ENCODE results near the gene COA5.
A peak's percentile ranks its signal among the peaks of the same experiment; 100 is the strongest.
"Not testable (repeated sequence)": the region's sequence is repeated elsewhere in the genome, so short reads cannot be mapped to it uniquely, and the experiment has no call there.

The COA5 gene

DNA sequence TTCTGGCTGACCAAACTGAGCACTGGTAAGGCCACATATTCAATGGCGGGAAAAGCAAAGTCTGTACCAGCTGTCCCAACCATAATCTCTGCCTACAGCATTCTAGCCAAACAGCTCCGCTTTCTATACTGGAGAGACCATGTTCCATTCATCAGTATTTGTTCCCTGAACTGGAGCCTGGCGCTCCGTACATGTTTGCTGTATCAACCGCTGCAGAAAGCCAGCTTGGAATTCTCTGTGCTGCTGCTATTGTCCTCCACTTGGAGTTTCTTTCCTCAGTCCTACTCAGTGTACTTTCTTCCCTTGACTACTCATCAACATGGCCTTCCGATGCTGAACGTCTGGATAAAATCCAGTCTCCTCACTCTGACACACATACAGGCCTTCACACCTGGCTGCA is 1.9 kb downstream of the COA5 start:
- no peak for DNase-seq

DNA sequence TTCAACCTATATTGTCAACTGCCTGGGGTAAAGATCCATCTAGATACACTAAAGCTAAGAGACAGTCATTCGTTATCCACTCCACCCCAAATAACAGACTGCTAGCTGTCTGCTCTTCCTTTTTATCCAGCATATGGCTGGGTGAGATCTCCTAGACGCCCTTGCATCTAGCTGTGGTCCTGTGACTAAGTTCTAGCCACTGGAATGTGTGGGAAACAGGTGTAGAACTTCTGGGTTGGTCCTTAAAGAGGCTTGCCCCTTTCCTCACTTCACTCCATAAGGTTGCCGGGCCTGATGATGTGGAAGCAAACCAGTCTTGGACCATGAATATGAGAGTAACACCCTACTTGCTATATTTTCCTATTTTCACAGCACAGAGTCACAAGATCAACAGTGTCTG is 3.2 kb downstream of the COA5 start:
- no peak for DNase-seq

DNA sequence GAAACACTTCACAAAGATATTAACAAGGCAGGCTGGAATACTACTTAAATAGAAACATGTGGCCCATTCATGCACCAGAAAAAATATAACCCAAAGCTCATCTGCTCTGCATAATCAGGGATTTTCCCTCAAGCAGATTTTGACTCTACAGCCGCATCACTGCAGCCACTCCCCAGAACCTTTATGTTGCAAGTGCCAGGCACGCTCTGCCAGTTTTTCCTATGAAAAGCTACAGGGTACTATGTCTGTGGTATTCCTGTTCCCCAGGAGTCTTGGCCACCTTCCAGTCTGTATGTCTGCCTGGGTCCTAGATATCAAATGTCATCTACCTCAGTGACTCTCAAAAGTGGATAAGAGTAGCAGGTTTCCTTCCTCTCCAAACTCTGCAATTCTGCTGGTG is 3.8 kb downstream of the COA5 start:
- DNase-seq, result no peak

DNA sequence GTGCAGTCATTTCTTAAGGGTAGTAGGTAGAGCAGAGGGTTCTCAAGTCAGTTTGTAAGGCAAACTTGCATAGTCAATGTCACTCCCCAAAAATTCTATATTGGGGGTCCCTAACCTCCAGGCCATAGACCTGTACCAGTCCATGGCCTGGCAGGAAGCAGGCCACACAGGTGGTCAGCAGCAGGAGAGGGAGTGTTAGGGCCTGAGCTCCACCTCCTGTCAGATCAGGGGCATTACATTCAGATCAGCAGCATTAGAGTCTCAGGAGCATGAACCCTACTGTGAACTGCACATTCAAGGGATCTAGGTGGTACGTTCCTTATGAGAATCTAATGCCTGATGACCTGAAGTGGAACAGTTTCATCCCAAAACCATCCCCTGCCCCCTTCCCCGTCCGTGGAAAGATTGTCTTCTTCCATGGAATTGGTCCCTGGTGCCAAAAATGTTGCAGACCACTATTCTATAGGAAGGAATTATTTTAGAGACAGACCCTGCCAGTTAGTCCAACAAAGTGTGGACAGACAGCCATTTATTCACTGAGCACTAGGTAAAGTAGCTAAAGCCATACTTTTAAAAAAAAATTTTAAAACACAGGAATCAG is 6.7 kb downstream of the COA5 start:
- DNase-seq, result peak in 1 of 5 experiments; percentile 38

DNA sequence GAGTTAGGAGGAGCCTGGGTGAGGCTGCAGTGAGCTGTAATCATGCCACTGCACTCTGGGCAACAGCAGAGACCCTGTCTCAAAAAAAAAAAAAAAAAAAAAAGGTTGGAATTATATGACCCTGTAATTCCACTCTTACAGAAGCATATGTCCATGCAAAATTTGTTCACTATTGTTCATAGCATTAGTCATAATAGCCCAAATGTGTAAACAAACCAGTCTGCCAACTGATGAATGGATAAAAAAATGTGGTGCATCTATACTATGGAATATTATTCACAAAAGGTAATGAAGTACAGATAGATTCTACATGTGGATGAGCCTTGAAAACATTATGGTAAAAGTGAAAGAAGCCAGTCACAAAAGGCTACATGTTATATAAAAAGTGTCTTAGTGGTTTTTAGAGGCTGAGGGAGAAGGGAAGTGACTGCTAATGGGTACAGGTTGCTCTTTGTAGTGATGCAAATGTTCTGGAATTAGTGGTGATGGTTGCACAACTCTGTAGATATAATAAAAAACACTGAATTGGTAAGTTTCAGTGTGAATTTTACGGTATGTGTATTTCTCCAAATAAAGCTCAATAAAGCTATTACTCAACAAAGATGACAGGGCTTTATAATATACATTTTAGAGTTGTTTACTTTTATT is 9.4 kb downstream of the COA5 start:
- DNase-seq, result no peak

DNA sequence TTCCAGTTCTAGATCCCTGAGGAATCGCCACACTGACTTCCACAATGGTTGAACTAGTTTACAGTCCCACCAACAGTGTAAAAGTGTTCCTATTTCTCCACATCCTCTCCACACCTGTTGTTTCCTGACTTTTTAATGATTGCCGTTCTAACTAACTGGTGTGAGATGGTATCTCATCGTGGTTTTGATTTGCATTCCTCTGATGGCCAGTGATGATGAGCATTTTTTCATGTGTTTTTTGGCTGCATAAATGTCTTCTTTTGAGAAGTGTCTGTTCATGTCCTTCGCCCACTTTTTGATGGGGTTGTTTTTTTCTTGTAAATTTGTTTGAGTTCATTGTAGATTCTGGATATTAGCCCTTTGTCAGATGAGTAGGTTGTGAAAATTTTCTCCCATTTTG is 13.6 kb downstream of the COA5 start:
- not testable (repeated sequence) for DNase-seq

DNA sequence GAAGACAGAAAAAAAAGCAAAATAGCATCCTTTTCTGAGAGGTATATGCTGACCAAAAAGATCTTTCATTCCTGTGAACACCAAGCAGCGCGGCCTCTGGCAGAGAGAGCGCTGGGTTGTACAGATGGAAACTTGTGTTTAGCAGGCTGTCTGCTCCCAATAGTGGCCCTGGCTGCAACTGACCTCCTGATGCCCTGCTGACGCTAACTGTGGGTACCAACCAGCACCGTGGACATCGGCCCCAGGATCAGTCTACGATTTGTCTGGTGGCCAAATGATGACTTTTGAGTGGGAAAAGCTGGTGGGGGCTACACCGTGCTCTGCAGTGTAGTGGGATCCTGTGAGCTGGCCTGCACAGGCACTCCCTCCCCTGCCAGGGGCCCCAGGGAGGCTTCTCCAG is 15.7 kb downstream of the COA5 start:
- DNase-seq, result no peak

DNA sequence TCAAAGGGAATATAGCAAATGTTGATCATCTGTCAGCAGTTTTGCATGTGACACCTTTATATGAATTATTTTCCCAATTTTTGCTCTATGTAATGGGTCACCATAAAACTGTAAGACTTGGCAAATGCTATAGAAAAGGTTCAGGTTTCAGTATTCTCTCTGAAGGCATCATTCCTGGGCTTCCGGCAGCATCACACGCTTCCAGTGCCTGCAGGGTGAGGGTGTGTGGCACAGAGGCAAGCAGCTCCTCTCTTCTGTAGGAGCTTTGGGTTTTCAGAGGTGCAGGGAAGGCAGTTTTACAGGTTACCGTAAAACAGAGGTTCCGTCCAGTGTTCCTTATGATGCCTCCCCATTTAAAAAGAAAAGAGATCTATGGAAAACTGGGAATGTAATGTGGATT is 18.8 kb downstream of the COA5 start:
- no peak for DNase-seq

DNA sequence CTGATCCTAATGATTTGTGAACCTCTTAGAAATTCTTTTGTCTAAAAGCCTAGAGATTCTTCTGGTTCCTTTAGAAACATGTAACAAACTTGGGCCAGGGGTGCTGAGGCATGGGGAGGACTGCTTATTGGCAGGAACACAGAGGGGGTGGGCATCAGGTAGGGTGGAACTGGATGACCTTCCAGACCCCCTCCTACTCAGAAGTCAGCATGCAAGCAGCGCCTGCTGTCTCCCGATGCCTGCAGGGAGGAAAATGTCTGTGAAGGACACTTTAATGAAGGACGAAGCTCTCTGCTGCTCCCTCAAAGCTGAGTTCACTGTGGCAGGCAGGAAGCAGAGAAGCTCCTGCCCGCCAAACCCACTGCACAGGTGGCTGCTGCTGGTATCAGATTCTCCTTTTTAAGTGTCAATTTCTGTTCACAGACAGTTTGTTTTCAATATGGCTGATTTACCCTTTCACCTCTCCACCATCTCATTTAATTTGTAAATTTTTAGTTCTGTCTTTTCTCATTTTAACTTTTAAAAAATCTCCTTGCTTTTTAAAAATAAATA is 19.4 kb downstream of the COA5 start:
- peak in 1 of 5 experiments; percentile 48 for DNase-seq

DNA sequence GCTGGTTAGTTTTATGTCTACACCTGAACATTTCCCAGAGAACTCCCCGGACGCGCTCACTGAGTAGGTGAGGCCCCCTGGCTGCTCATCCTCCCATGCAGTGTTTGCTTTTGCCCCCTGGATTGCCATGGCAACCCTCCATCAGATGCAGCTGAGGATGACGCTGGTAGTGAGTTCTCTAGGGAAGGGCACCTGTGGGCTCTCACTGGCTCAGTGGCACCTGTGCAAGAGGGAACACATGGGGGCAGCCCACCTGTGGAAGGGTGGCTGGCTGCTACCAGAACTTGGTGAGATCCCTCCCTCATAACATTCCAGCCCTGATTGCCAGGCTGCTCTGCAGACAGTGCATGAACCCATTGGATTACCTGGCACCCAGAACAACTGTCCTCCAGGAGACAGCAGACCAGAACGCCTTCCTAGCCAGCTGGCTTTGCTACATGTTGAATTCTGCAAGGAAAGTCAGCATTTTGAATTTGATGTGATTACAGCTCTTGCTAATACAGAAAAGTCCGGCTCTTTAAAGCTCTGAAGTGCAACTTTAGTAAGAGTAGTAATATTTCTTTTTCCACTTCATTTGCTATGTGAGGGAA is 21.7 kb downstream of the COA5 start:
- DNase-seq, result no peak

DNA sequence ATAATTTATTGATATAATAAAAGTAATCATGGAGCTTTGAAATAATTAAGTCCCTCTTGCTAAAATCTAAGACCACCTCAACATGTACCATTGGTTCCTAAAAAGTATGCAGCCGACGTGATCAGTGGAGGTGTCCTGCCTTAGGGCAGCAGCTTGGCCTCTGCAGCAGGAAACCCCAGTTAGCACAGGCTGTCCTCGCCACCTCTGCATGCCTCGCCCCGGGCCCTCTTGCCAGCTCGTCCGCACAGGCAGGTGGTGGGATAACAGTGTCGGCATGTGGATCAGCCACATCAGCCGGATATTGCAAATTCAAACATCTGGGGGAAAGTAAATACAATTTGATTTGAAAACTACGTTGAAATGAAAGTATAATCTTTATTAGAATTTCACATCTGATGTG is 22.9 kb downstream of the COA5 start:
- no peak for DNase-seq

DNA sequence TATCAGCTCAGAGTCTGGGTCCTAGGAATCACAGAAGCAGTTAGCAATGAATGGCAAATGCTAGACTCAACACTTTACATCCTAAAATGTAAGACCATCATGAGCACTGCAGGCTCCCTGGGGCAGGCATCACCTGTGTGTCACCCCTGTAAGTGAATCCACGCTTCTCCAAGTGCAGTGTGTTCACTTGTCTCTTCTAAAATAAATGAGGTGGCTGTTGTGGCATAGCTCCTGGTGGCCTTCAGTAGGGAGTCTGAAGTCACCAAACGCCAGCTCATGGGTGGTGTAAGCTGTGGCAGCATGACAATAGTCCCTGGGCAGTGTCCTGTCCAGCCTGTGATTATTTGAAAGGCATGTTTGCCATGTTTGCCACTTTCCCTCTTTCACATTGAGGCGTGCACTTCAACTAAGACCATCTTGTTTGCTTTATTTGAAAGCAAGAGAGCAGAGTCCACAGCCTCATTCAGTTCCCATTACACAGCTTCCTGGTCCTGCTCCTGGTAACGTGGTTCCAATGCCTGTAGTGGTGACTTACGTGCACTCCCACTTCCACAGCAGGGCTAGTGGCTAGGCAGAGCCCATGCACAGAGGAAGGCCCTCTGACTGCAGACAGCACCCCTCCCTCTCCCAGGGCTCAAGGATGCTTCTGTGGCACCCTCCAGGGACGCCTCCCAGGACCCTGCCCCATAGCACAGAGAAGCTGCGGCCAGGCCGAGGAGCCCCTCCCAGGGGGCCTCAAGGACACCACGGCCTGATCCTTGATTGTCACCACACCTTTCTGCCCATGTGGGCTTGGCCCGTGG is 24.3 kb downstream of the COA5 start:
- no peak for DNase-seq

DNA sequence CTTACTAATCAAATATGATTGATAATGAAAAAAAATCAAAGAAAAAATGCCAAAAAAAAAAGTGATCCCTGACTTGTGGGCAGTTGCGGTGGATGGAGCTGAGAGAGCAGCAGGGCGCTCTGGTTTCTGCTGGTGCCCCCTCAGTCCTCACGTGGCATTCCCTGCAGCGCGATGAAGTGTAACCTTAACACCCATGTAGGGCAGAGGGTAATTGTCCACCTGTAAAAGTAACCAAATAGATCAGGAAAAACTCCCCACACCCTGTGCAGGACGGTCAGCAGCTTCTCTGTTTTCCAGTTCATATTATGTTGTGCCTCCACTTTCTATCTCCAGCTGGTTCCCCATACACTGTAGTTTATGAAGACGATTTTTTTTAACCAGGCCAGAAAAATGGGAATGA is 25.0 kb downstream of the COA5 start:
- DNase-seq, result no peak

DNA sequence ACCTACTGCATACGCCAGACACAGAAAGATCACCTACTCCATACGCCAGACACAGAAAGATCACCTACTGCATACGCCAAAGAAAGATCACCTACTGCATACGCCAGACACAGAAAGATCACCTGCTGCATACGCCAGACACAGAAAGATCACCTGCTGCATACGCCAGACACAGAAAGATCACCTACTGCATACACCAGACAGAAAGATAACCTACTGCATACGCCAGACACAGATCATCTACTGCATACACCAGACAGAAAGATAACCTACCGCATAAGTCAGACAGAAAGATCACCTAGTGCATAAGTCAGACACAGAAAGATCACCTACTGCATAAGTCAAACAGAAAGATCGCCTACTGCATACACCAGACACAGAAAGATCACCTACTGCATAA is 25.8 kb downstream of the COA5 start:
- DNase-seq, result no peak

DNA sequence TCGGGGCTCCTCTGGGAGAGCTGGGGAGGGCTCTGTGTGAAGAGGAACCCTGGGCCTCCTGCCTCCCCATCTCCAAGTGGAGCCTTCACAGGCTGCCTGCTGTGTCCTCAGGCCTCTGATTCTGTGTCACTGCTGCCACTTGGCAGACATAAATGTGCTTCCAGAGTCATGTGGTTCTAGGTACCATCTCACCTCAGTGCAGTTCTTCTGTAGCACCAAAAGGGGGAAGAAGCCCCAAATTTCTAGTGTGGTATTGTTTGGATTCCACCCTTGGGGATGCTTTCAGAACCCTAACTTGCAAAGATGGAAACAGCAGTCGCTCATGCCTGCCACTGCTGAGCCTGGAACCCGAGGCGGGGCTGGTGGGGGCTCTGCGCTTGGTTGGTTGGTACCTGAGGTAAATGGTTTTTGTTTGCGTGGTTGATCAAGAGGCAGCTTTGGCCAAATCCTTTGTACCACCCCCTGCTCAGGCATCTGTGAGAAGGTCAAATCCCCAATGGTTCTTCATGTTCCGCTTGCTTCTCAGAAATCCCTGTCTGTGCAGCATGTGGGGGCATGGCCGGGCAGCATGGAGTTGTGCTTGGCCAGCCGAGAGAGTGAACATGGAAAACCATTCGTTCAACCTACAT is 27.5 kb downstream of the COA5 start:
- DNase-seq, result no peak

DNA sequence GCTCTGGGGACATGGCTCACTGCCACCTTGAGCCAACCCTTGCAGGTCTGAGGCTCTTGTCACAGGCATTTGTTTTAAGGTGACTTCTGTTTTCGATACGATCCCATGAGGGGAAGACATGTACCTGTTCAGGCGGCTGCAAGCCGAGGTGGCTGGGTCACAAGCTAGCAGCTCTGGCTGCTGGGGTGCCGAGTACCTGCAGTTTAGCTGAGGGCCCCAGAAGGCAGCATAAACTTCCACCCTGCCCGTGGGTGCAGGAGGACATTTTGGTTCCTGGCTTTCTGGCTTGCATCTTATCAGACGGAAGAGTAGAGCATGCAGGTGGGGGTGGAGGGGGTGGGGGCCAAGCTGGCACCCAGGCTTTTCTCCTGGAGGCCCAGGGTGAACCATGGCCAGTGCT is 28.4 kb downstream of the COA5 start:
- no peak for DNase-seq

DNA sequence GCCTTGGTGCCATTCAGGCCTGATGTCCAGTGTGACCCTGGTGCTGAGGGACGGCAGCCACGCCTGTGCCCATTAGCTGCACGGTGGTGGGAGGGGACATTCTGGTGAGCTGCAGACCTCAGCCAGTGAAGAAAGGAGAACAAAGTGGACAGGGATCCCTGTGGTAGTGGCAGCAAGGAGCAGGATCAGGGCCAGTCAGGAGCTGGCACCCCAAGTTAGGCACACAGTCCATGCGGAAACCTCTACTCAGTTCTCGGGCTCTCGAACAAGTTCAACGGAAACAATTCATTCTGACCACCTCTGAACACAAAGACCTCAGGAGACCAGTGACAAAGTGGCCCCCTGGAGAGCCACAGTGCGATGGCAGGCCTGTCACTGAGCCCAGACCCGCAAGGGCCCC is 30.1 kb downstream of the COA5 start:
- no peak for DNase-seq

DNA sequence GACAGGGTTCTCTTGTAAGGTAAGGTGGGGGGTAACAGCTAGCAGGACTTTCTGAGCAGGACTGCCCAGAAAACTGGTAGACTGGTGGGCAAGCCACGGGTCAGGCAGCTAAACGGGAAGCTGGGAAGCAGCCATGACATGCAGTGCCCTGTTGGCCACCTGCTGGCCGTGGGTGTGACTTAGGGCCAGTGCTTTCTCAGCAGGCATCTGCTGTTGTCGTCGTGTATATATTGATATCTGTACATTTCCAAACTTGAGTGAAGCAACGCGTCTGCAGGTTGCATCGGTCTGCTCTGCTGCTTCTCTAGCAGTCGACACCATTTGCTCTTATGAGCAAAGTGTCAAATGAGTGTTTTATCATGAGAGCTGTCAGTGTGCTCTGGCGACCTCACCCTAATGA is 31.0 kb downstream of the COA5 start:
- no peak for DNase-seq

DNA sequence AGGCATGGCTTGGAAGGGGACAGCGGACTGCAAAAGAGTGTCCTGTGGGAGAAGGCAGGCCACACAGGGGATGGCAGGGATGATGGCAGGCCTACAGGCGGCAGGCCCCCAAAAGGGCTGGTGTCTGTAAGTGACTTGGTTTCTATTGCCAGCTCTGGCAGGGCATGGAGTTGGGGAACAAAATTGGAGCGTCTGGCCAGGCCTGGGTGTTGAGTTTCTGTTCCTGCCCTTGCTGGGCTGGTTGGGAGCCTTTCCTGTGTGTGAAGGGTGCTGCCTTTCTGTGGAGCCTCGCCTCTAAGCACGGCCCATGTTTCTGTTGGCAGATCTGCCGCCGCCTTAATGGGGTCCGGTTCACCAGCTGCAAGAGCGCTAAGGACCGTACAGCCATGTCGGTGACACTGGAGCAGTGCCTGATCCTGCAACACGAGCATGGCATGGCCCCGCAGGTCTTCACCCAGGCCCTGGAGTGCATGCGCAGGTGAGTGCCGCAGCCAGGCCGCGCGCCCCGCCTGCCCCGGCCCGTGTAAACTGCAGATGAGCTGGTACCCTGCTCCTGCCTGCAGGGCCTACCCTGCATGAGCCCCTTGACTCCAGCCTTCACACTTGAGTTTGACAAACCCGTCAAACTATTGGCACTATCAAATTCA is 31.5 kb downstream of the COA5 start:
- DNase-seq, result no peak

DNA sequence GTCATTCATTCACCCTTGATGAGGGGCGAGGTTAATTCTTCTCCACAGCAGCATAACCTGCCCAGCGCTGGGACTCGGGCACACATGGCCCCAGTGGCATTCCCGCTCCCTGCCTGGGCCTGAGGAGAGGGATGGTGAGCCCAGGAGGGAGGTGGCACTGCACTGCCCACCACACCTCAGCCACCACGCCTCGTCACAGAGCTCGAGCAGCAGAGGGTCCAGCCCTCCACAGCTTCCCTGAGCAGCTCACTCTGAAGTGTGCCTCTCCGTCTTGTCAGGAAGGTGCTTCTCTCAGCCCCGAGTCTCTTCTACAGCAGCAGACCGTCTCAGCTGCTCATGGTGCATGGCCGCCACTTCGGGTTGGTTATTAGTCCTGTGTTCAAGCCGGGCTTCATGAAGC is 34.9 kb downstream of the COA5 start:
- no peak for DNase-seq

DNA sequence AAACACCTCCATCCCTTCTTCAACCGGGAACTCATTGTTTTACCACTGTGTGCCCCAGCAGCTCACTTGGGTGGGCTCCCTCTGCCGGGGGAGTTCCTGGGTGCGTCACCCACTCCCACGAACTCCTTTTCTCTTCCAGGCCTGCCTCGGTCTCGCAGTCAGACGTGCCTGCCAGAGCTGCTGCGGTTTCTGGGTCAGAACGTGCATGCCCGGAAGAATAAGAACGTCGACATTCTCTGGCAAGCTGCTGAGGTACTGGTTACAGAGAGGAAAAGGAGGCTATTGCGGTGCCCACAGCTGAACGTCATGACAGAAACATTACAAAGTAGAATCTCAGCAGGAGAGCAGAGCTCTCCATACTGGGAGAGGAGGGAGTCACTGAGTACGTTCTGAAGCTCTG is 35.6 kb downstream of the COA5 start:
- no peak for DNase-seq

DNA sequence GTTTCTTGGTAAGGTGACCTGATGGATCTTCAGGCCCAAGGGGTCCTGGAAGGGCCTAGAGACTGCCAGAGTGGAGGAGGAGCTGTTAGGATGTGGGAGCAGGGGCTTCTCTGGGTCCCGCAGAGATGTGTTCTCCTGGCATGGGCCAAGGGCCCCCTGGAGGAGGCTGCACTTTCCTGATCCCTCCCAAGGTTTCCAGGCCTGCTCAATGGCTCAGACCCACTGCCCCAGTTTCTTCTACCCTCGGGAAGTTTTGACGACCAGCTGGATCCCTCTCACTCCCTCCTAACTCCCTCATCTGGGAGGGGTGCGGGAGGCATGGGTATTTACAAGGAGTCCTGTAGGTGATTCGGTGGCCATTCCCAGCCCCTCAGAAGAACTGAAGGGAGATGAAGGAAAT is 36.1 kb downstream of the COA5 start:
- no peak for DNase-seq

DNA sequence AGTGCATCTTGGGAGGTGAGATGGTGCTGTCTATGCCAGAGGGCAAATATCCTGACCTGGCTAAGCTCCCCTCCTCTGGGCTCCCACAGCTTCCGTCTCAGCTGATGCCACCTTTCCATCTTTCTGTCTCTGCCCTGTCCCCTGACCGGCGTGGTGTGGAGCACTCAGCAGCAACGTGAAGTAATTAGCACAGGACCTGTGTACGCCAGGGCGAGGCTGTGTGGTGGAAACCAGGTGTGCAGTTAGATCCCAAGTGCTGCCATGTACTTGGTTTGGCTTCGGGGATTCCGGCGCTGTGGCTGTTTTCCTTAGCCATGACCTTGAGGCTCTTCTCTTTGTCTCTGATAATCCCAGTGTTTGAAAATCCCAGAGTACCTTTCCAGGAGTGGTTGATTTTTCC is 36.5 kb downstream of the COA5 start:
- DNase-seq, result no peak

All from T-helper 2 cell (primary cell).